ENCODE measurements around the gene ECI1. TPM values are rescaled to one million over a fixed set of nuclear protein-coding genes. Genes with fewer than 3 reads are reported as not detected.

ECI1 gene
- total and polyA plus RNA-seq, 2 of the 13 experiments (the other 11 are each of a cell fraction or from before 2014, with no cell fraction given): 82.0 to 102 TPM

DNA sequence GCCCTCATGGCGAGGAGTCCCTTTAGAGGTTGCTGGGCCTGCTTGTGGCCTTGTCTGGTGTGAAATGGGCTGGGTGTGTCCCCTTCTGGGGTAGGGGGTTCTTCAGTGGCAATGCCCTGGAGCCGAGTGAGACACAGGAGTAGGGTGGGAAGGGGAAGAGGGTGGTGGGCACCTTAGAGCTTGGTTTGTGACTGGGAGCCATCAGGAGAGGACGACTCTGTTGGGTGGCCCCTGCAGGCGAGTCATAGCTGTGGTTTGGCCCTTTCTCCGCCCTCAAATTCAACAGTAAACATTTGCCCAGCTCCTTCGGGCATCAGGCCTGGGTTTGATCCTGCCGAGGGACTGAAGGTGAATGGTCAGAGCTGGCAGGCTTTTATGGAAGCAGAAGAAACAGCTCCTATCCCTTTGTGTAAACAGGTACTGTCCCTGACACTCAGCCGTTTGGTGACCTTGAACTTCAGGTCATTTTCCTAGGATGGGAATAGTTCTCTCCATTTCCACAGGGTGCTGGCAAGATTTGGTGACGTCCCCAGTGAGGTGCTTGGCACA is 25.1 kb downstream of the ECI1 start (continued):
- TF ChIP-seq, protein P1, sequence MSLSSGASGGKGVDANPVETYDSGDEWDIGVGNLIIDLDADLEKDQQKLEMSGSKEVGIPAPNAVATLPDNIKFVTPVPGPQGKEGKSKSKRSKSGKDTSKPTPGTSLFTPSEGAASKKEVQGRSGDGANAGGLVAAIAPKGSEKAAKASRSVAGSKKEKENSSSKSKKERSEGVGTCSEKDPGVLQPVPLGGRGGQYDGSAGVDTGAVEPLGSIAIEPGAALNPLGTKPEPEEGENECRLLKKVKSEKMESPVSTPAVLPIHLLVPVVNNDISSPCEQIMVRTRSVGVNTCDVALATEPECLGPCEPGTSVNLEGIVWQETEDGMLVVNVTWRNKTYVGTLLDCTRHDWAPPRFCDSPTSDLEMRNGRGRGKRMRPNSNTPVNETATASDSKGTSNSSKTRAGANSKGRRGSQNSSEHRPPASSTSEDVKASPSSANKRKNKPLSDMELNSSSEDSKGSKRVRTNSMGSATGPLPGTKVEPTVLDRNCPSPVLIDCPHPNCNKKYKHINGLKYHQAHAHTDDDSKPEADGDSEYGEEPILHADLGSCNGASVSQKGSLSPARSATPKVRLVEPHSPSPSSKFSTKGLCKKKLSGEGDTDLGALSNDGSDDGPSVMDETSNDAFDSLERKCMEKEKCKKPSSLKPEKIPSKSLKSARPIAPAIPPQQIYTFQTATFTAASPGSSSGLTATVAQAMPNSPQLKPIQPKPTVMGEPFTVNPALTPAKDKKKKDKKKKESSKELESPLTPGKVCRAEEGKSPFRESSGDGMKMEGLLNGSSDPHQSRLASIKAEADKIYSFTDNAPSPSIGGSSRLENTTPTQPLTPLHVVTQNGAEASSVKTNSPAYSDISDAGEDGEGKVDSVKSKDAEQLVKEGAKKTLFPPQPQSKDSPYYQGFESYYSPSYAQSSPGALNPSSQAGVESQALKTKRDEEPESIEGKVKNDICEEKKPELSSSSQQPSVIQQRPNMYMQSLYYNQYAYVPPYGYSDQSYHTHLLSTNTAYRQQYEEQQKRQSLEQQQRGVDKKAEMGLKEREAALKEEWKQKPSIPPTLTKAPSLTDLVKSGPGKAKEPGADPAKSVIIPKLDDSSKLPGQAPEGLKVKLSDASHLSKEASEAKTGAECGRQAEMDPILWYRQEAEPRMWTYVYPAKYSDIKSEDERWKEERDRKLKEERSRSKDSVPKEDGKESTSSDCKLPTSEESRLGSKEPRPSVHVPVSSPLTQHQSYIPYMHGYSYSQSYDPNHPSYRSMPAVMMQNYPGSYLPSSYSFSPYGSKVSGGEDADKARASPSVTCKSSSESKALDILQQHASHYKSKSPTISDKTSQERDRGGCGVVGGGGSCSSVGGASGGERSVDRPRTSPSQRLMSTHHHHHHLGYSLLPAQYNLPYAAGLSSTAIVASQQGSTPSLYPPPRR (CRISPR knock-in tag; IDR thresholded peaks at IDR 0.05; ENCODE audit: borderline replicate concordance): peak; percentile 65; the same call in 1 of the 2 replicates
- TF ChIP-seq NKX3-1 (CRISPR knock-in tag; IDR thresholded peaks at IDR 0.05) (no peak), GZF1 (CRISPR knock-in tag; IDR thresholded peaks at IDR 0.05) (no peak), HOXA5 (CRISPR knock-in tag; IDR thresholded peaks at IDR 0.05) (no peak), ZNF317 (CRISPR knock-in tag; IDR thresholded peaks at IDR 0.05) (no peak), ZNF607 (CRISPR knock-in tag; IDR thresholded peaks at IDR 0.05; ENCODE audit: borderline replicate concordance) (no peak), SMAD3 (CRISPR knock-in tag; IDR thresholded peaks at IDR 0.05) (peak; percentile 38; the same call in 1 of the 2 replicates), ZNF44 (CRISPR knock-in tag; IDR thresholded peaks at IDR 0.05) (no peak), GABPB1 (CRISPR knock-in tag; IDR thresholded peaks at IDR 0.05) (no peak), BRCA1 (CRISPR knock-in tag; IDR thresholded peaks at IDR 0.05) (no peak), ZNF766 (CRISPR knock-in tag; IDR thresholded peaks at IDR 0.05; ENCODE audit: borderline replicate concordance) (no peak), ZFP36L2 (CRISPR knock-in tag; IDR thresholded peaks at IDR 0.05) (no peak), ZNF737 (CRISPR knock-in tag; IDR thresholded peaks at IDR 0.05; ENCODE audit: borderline replicate concordance) (no peak), ZNF841 (CRISPR knock-in tag; IDR thresholded peaks at IDR 0.05; ENCODE audit: borderline replicate concordance) (no peak), CBX1 (IDR thresholded peaks at IDR 0.05; ENCODE audit: low read depth) (no peak), ZNF383 (CRISPR knock-in tag; IDR thresholded peaks at IDR 0.05; ENCODE audit: borderline replicate concordance) (no peak), ZNF12 (CRISPR knock-in tag; IDR thresholded peaks at IDR 0.05) (no peak), NFE2L1 (CRISPR knock-in tag; IDR thresholded peaks at IDR 0.05; ENCODE audit: borderline replicate concordance) (no peak), ZNF782 (CRISPR knock-in tag; IDR thresholded peaks at IDR 0.05; ENCODE audit: borderline replicate concordance) (no peak)
- TF ChIP-seq, protein P2, sequence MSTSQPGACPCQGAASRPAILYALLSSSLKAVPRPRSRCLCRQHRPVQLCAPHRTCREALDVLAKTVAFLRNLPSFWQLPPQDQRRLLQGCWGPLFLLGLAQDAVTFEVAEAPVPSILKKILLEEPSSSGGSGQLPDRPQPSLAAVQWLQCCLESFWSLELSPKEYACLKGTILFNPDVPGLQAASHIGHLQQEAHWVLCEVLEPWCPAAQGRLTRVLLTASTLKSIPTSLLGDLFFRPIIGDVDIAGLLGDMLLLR (CRISPR knock-in tag; IDR thresholded peaks at IDR 0.05): no peak
- TF ChIP-seq, protein P3, sequence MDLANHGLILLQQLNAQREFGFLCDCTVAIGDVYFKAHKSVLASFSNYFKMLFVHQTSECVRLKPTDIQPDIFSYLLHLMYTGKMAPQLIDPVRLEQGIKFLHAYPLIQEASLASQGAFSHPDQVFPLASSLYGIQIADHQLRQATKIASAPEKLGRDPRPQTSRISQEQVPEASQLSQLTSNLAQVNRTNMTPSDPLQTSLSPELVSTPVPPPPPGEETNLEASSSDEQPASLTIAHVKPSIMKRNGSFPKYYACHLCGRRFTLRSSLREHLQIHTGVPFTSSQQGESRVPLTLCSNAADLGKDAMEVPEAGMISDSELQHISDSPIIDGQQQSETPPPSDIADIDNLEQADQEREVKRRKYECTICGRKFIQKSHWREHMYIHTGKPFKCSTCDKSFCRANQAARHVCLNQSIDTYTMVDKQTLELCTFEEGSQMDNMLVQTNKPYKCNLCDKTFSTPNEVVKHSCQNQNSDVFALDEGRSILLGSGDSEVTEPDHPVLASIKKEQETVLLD (CRISPR knock-in tag; IDR thresholded peaks at IDR 0.05; ENCODE audit: low read depth): no peak
- TF ChIP-seq, protein P4, sequence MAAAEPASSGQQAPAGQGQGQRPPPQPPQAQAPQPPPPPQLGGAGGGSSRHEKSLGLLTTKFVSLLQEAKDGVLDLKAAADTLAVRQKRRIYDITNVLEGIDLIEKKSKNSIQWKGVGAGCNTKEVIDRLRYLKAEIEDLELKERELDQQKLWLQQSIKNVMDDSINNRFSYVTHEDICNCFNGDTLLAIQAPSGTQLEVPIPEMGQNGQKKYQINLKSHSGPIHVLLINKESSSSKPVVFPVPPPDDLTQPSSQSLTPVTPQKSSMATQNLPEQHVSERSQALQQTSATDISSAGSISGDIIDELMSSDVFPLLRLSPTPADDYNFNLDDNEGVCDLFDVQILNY (CRISPR knock-in tag; conservative IDR thresholded peaks at IDR 0.05): no peak

All from HepG2 (cell line).